Sigmoid colon (tissue), 7 donors: Measurements from ENCODE around the gene DNAJC15. TPM values are rescaled to one million over a fixed set of nuclear protein-coding genes. Genes with fewer than 3 reads are reported as not detected.

Experiments
- DNase-seq: peaks from one replicate; pipeline ENCODE4 v3.0.0-alpha.2; 2019
- H3K27ac ChIP-seq, 4 donors: fragments of 200-600 bp; sonication (generic); one replicate each; pipeline ENCODE4 v1.5.1; 2016 to 2019; ENCODE audit warnings: mild to moderate bottlenecking in 1 of 4
- H3K27me3 ChIP-seq, 3 donors: fragments of 200-600 bp; sonication (generic); one replicate each; pipeline ENCODE4 v1.5.1; 2019; ENCODE audit warnings: mild to moderate bottlenecking in 1 of 3
- H3K36me3 ChIP-seq, 4 donors: fragments of 200-600 bp; sonication (generic); one replicate each; pipeline ENCODE4 v1.5.1; 2016 to 2019
- H3K4me1 ChIP-seq, 4 donors: fragments of 200-600 bp; sonication (generic); one replicate each; pipeline ENCODE4 v1.5.1; 2017 to 2019
- H3K4me3 ChIP-seq, 4 donors: fragments of 200-600 bp; sonication (generic); one replicate each; pipeline ENCODE4 v1.5.1; 2017 to 2019; ENCODE audit warnings: mild to moderate bottlenecking in 2 of 4, moderate library complexity in 1 of 4
- H3K9me3 ChIP-seq, 4 donors: fragments of 200-600 bp in 3 of 4; sonication (generic) in 3 of 4; one replicate each; pipeline versions ENCODE4 v1.5.1 to v1.6.1; 2013 to 2019
- CTCF ChIP-seq, 4 experiments: fragments of 450-650 bp in 3 of 4; fragments of 200-600 bp in 1 of 4; IDR thresholded peaks; one replicate each; pipeline ENCODE4 v1.5.1; 2016 to 2019; ENCODE audit warnings: antibody characterized with exemption in 4 of 4, mild to moderate bottlenecking in 3 of 4, moderate library complexity in 2 of 4
- EP300 ChIP-seq, 4 donors: sonication (generic); formaldehyde crosslinking; IDR thresholded peaks; one replicate each; pipeline ENCODE4 v1.6.1; 2017; ENCODE audit warnings: antibody characterized with exemption in 4 of 4
- POLR2A ChIP-seq, 2 donors: fragments of 450-650 bp; IDR thresholded peaks; one replicate each; pipeline ENCODE4 v1.6.1; 2016; ENCODE audit warnings: antibody characterized with exemption in 2 of 2, mild to moderate bottlenecking in 2 of 2, moderate library complexity in 2 of 2
- POLR2AphosphoS5 ChIP-seq, 4 donors: sonication (generic); formaldehyde crosslinking; IDR thresholded peaks; one replicate each; pipeline ENCODE4 v1.6.1; 2017; ENCODE audit warnings: antibody characterized with exemption in 4 of 4
- WGBS, 2 donors: extraction: QIAGEN DNeasy Blood & Tissue Kit; methylation state at CpG; one replicate each; pipeline ENCODE4 v1.1.7; 2013; 5-methylcytosine and 5-hydroxymethylcytosine counted together
- intact Hi-C: fragments of 100-400 bp; cut with DNase I; formaldehyde crosslinking; loops from one replicate; pipeline ENCODE4 v1.15.1; 2023
- polyA plus RNA-seq, 3 donors: library from polyadenylated mRNA; stranded (reverse); fragments of 200-250 nt; gene quantifications; one replicate each; pipeline ENCODE4 v1.2.3, GENCODE V29; 2013
- total RNA-seq, 4 donors: library from RNA; depleted of rRNA; stranded (reverse); fragments of >200 nt; gene quantifications; one replicate each; pipeline ENCODE4 v1.1.0, GENCODE V29; 2016
- donor health status: healthy with polysubstance abuse.
- donor health status: Bipolar disorder and iron deficiency.
- donor health status: healthy.

The DNAJC15 gene
- total and polyA plus RNA-seq, 7 donors, result 13.6 to 38.8 (median 15.3) TPM

- no peaks in the 10 kb centered on the region for H3K9me3 ChIP-seq
- H3K27ac ChIP-seq, result no peak overlapping the region
- 92 to 93% methylated on average over 3 of the region's 3 CpGs for WGBS, 2 donors
- DNase-seq, result no peak
- H3K27me3 ChIP-seq, result no peaks in the 10 kb centered on the region
- intact Hi-C loops, result no loop called here
- no peaks in the 10 kb centered on the region for H3K36me3 ChIP-seq
- no peak overlapping the region for H3K4me3 ChIP-seq
- H3K4me1 ChIP-seq, result peaks cover 0 to 10% (median 0%) of the 10 kb centered on the region in 4 donors
- TF ChIP-seq CTCF (IDR thresholded peaks at IDR 0.05) (no peak), EP300 (IDR thresholded peaks at IDR 0.05) (no peak), POLR2A (IDR thresholded peaks at IDR 0.05) (no peak), POLR2AphosphoS5 (IDR thresholded peaks at IDR 0.05) (no peak)
These were observed 14.8 kb upstream of the DNAJC15 start for GRCh38 chr13:43008596-43008995.

GRCh38 chr13:43009506-43009905 lies 13.9 kb upstream of the DNAJC15 start:
- no peaks in the 10 kb centered on the region for H3K36me3 ChIP-seq
- H3K4me1 ChIP-seq, result peaks cover 0 to 10% (median 0%) of the 10 kb centered on the region in 4 donors
- no peaks in the 10 kb centered on the region for H3K9me3 ChIP-seq
- no peak for DNase-seq
- intact Hi-C loops, result no loop called here
- whole genome bisulfite sequencing, 2 donors, result 87 to 97% methylated on average over 1 of the region's 1 CpG
- no peak overlapping the region for H3K4me3 ChIP-seq
- no peak overlapping the region for H3K27ac ChIP-seq
- H3K27me3 ChIP-seq, result no peaks in the 10 kb centered on the region
- TF ChIP-seq POLR2A (IDR thresholded peaks at IDR 0.05) (no peak), CTCF (IDR thresholded peaks at IDR 0.05) (no peak), POLR2AphosphoS5 (IDR thresholded peaks at IDR 0.05) (no peak), EP300 (IDR thresholded peaks at IDR 0.05) (no peak)

GRCh38 chr13:43014162-43014561 lies 9.2 kb upstream of the DNAJC15 start:
- TF ChIP-seq CTCF (IDR thresholded peaks at IDR 0.05), result no peak
- no peak for TF ChIP-seq POLR2AphosphoS5 (IDR thresholded peaks at IDR 0.05)
- no peak for TF ChIP-seq POLR2A (IDR thresholded peaks at IDR 0.05)
- TF ChIP-seq EP300 (IDR thresholded peaks at IDR 0.05), result no peak
- Histone ChIP-seq H3K27ac (no peak overlapping the region), H3K4me3 (no peak overlapping the region), H3K36me3 (no peaks in the 10 kb centered on the region), H3K9me3 (no peaks in the 10 kb centered on the region), H3K27me3 (no peaks in the 10 kb centered on the region), H3K4me1 (no peaks in the 10 kb centered on the region)
- intact Hi-C loops, result no loop called here
- no peak for DNase-seq
- WGBS, 2 donors, result 82 to 89% methylated on average over 3 of the region's 3 CpGs

GRCh38 chr13:43016226-43016625 lies 7.2 kb upstream of the DNAJC15 start:
- H3K36me3 ChIP-seq, result no peaks in the 10 kb centered on the region
- no peak overlapping the region for H3K27ac ChIP-seq
- WGBS, 2 donors, result 83 to 87% methylated on average over 5 of the region's 5 CpGs
- TF ChIP-seq POLR2AphosphoS5 (IDR thresholded peaks at IDR 0.05) (no peak), EP300 (IDR thresholded peaks at IDR 0.05) (no peak), POLR2A (IDR thresholded peaks at IDR 0.05) (no peak), CTCF (IDR thresholded peaks at IDR 0.05) (no peak)
- H3K27me3 ChIP-seq, result no peaks in the 10 kb centered on the region
- no peaks in the 10 kb centered on the region for H3K4me1 ChIP-seq
- no peaks in the 10 kb centered on the region for H3K9me3 ChIP-seq
- no peak for DNase-seq
- intact Hi-C loops, result no loop called here
- no peak overlapping the region for H3K4me3 ChIP-seq

GRCh38 chr13:43019811-43020210 lies 3.6 kb upstream of the DNAJC15 start:
- Histone ChIP-seq H3K27me3 (no peaks in the 10 kb centered on the region), H3K9me3 (no peaks in the 10 kb centered on the region), H3K27ac (no peak overlapping the region), H3K4me1 (peaks cover 0 to 22% (median 11%) of the 10 kb centered on the region in 4 donors), H3K36me3 (no peaks in the 10 kb centered on the region), H3K4me3 (no peak overlapping the region)
- WGBS, 2 donors, result 81 to 93% methylated on average over 2 of the region's 2 CpGs
- TF ChIP-seq CTCF (IDR thresholded peaks at IDR 0.05), result no peak
- no peak for TF ChIP-seq POLR2AphosphoS5 (IDR thresholded peaks at IDR 0.05)
- no peak for DNase-seq
- intact Hi-C loops, result no loop called here
